GM11168 (cell line): Measurements from ENCODE around the gene PIK3R3.

Experiments
- in situ Hi-C: fragments of 300-500 bp; cut with MboI; formaldehyde crosslinking; loops from one replicate; pipeline ENCODE4 v1.12.0; 2022; ENCODE audit warnings: low sequenced_read_pairs; ENCODE audit not compliant: unreplicated experiment

PIK3R3 gene

DNA sequence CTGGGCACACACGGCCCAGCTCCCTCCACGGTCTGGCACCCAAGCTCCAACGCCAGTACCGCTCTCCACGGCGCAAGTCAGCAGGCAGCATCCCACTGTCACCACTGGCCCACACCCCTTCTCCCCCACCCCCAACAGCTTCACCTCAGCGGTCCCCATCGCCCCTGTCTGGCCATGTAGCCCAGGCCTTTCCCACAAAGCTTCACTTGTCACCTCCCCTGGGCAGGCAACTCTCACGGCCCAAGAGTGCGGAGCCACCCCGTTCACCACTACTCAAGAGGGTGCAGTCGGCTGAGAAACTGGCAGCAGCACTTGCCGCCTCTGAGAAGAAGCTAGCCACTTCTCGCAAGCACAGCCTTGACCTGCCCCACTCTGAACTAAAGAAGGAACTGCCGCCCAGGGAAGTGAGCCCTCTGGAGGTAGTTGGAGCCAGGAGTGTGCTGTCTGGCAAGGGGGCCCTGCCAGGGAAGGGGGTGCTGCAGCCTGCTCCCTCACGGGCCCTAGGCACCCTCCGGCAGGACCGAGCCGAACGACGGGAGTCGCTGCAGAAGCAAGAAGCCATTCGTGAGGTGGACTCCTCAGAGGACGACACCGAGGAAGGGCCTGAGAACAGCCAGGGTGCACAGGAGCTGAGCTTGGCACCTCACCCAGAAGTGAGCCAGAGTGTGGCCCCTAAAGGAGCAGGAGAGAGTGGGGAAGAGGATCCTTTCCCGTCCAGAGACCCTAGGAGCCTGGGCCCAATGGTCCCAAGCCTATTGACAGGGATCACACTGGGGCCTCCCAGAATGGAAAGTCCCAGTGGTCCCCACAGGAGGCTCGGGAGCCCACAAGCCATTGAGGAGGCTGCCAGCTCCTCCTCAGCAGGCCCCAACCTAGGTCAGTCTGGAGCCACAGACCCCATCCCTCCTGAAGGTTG, 97.6 kb downstream of the PIK3R3 start:
- in situ Hi-C loops = loop anchor here (5.0 kb wide), 1 partner anchor 142 kb away; the partner anchor contains the start of genes P3R3URF and TSPAN1

- in situ Hi-C loops = no loop called here
Observed at GRCh38 chr1:46030876-46031660, 101.4 kb downstream of the PIK3R3 start.

DNA sequence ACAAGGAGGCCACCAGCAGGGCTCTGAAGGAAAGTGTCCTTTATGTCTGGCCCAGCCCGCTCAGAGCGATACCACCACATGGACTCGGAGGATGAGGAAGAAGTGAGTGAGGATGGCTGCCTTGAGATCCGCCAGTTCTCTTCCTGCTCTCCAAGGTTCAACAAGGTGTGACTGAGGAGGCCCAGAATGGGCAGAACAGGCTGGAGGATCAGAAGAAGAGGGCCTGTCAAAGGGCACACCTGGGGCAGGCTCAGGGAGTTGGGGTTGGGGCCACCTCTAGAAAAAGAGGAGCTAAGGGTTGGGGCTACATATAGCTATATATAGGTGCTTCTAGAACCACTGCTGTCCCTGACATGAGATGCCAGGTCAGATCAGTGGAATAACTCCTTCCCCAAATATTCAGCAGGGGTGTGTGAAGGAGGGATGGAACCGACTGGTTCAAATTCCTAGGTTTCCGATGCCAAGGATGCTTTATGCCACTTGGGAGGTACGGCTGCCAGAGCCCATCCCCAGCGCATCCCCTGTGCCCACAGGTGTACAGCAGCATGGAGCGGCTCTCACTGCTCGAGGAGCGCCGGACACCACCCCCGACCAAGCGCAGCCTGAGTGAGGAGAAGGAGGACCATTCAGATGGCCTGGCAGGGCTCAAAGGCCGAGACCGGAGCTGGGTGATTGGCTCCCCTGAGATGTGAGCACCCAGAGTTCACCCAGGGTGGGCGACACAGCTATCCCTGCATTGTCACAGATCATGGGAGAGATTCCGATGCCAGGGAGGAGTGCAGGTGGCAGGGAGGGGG, 102.2 kb downstream of the PIK3R3 start:
- in situ Hi-C loops = no loop called here

DNA sequence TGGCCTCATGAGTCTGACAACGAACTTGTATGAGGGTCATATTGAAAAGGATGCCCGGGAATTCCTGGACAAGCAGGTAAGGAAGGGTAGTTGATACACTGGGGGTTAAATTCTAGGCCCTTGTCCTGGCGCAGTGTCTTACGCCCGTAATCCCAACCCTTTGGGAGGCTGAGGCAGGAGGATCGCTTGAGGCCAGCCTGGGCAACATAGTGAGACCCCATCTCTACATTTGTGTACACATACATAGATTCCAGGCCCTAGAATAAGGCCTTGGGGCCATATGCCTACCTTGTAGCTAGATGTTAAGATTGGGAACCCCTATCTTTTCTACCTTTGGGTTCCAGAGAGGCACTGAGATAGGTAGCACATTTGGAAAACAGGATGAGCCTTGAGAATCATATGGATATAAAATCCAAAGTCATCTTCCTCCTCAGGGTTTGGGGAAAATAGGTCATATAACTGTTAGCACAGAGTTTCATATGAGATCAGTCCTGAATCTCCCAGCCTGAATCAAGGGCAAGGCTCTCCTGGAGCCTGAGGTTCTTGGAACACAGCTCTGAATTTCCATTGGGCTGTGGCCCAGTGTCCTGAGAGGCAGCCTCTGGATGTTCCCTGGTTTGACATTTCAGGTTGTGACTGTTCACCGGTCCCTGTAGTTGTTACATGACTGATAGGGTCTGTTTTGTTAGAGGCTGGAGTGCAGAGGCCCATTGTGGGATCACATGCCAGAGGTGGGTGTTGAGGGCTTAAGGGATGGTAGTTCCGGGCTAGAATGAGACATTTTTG, 104.4 kb downstream of the PIK3R3 start:
- in situ Hi-C loops = no loop called here

DNA sequence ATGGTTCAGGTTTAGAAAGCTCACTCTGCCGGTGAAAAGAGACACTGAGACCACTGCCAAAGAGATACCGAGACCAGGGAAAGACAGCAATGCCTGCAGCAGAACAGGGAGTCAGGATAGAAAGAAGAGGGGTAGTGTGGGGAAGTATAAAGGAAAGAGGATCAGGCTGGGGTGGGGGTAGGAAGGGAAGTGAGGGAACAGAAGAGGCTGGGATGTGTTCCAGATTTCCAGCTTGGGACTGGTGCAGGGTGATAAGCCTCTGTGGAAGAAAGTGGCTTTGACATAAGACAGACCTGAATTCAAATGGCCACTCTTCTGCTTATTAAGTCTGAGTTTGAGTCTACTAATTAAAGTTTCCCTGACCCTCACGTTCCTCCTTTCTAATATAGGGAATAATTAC, 105.9 kb downstream of the PIK3R3 start:
- in situ Hi-C loops = no loop called here

- in situ Hi-C loops = no loop called here
Observed at GRCh38 chr1:46021046-46021996, 111.1 kb downstream of the PIK3R3 start.

DNA sequence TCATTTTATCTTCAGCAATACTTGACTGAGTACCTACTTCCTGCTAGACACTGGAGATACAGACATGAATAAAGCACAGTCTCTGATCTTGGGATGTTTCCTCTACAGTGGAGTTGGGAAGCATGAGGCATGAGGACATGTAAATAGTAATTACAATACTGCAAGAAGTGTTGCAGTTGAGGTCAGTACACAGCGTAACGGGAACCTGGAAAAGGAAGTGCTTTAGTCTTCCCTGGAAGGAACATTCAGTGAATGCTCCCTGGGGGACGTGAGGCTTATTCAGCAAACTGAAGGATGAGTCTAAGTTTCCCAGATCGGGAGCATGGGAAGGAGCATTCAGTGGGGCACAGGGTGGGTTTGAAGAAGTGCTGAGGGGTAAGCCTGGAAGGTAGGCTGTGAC, 112.4 kb downstream of the PIK3R3 start:
- in situ Hi-C loops = no loop called here

DNA sequence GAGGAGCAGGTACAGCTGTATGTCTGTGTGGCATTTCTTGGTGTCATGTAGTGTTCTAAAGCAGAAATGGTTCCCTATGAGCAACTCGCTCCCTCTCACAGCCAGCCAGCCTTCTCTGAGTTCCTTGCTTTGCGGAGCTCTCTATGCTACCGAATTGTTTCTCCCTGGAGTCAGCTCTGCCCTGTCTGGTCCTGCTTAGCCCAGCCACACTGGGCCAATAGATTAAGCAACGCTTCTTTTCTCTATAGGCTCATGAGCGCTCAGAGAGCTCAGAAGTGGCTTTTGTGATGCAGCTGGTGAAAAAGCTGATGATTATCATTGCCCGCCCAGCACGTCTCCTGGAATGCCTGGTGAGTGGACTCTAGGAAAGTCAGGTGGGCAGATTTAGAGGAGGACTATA, 113.1 kb downstream of the PIK3R3 start:
- in situ Hi-C loops = no loop called here

GRCh38 chr1:46017876-46018503, 114.4 kb downstream of the PIK3R3 start:
- in situ Hi-C loops = no loop called here

GRCh38 chr1:46013581-46013980, 118.8 kb downstream of the PIK3R3 start:
- in situ Hi-C loops = no loop called here

DNA sequence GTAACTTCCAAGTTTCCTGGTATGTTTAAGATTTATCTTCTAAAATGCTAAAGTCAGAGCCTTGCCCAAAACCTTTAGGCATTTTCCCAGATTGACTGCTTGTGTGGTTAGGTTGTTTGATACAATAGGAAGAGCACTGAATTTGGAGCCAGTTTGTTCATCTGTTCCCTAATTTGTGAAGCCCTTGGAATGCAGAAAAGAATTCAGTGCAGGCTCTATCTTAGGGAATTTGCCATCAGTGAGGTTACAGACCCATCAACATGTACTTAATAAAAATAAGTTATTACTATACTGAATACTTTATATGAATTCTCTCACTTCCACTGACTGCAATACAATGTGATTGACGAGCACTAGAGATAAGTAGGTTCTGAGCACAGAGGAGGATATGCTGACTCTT, 120.2 kb downstream of the PIK3R3 start:
- in situ Hi-C loops = no loop called here

- in situ Hi-C loops = no loop called here
Observed at GRCh38 chr1:46011121-46011695, 121.2 kb downstream of the PIK3R3 start.

GRCh38 chr1:46010611-46011010, 121.8 kb downstream of the PIK3R3 start:
- in situ Hi-C loops = no loop called here

GRCh38 chr1:46008585-46008984, 123.8 kb downstream of the PIK3R3 start:
- in situ Hi-C loops = no loop called here

GRCh38 chr1:46005594-46005993, 126.8 kb downstream of the PIK3R3 start:
- in situ Hi-C loops = no loop called here

GRCh38 chr1:46004492-46004891, 127.9 kb downstream of the PIK3R3 start:
- in situ Hi-C loops = no loop called here

DNA sequence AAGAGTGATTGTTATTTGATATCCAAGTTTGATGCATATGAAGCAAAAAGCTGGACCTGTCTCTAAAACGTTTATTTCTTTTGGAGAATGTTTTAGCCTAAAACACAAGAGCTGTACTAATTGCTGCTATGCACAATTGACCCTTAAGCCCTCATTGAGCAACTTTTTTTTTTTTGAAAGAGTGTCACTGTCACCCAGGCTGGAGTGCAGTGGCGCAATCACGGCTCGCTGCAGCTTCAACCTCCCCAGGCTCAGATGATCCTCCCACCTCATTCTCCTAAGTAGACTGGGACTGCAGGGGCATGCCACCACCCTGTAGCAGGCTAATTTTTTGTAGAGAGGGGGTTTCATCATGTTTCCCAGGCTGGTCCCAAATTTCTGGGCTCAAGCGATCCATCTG, 129.1 kb downstream of the PIK3R3 start:
- in situ Hi-C loops = no loop called here
